ENCODE measurements around the gene WDR18.

- TF ChIP-seq, protein P1, sequence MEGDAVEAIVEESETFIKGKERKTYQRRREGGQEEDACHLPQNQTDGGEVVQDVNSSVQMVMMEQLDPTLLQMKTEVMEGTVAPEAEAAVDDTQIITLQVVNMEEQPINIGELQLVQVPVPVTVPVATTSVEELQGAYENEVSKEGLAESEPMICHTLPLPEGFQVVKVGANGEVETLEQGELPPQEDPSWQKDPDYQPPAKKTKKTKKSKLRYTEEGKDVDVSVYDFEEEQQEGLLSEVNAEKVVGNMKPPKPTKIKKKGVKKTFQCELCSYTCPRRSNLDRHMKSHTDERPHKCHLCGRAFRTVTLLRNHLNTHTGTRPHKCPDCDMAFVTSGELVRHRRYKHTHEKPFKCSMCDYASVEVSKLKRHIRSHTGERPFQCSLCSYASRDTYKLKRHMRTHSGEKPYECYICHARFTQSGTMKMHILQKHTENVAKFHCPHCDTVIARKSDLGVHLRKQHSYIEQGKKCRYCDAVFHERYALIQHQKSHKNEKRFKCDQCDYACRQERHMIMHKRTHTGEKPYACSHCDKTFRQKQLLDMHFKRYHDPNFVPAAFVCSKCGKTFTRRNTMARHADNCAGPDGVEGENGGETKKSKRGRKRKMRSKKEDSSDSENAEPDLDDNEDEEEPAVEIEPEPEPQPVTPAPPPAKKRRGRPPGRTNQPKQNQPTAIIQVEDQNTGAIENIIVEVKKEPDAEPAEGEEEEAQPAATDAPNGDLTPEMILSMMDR (IDR thresholded peaks at IDR 0.05) = no peak
- TF ChIP-seq POLR2A (IDR thresholded peaks at IDR 0.05) = no peak
These were observed 13.9 kb downstream of the WDR18 start for GRCh38 chr19:998064-998463.

All from thyroid gland (tissue), 4 donors.